Measurements from ENCODE around the gene ADAMTS12. TPM values are rescaled to one million over a fixed set of nuclear protein-coding genes. Genes with fewer than 3 reads are reported as not detected.

The ADAMTS12 gene
- total and polyA plus RNA-seq, 2 experiments from 2014 or later = 9.1 to 17.1 TPM

- DNase-seq (ENCODE audit: low spot score) = peak; percentile 48
- peak overlapping the region; percentile 92 for H3K4me2 ChIP-seq
- no peaks in the 10 kb centered on the region; the same call in 1 of the 2 replicates for H4K20me1 ChIP-seq (replicated peaks; ENCODE audit: insufficient read depth)
- Mint-ChIP-seq H3K36me3 (ENCODE audit: low read depth) (no peaks in the 10 kb centered on the region; the same call in 1 of the 3 replicates), H3K27ac (peak overlapping the region; percentile 79; the same call in 1 of the 2 replicates), H3K27me3 (ENCODE audit: insufficient read depth, low read depth, poor library complexity) (peaks cover 14% of the 10 kb centered on the region), H3K4me1 (peaks cover 36% of the 10 kb centered on the region), H3K4me3 (peak overlapping the region; percentile 83), H3K9me3 (no peaks in the 10 kb centered on the region)
- H2AFZ ChIP-seq = no peak overlapping the region
- TF ChIP-seq CREB1 (CRISPR knock-in tag; IDR thresholded peaks at IDR 0.05; ENCODE audit: low read depth) (no peak), EZH2 (IDR thresholded peaks at IDR 0.05; ENCODE audit: low read depth, unreplicated experiment) (no peak), CTCF (conservative IDR thresholded peaks at IDR 0.05; ENCODE audit: low read depth in 2 of 2) (0 out of 4 replicates have a peak, but pooled peaks of 1 of the 2 experiments have one; percentile 13)
- TF ChIP-seq, protein P1, sequence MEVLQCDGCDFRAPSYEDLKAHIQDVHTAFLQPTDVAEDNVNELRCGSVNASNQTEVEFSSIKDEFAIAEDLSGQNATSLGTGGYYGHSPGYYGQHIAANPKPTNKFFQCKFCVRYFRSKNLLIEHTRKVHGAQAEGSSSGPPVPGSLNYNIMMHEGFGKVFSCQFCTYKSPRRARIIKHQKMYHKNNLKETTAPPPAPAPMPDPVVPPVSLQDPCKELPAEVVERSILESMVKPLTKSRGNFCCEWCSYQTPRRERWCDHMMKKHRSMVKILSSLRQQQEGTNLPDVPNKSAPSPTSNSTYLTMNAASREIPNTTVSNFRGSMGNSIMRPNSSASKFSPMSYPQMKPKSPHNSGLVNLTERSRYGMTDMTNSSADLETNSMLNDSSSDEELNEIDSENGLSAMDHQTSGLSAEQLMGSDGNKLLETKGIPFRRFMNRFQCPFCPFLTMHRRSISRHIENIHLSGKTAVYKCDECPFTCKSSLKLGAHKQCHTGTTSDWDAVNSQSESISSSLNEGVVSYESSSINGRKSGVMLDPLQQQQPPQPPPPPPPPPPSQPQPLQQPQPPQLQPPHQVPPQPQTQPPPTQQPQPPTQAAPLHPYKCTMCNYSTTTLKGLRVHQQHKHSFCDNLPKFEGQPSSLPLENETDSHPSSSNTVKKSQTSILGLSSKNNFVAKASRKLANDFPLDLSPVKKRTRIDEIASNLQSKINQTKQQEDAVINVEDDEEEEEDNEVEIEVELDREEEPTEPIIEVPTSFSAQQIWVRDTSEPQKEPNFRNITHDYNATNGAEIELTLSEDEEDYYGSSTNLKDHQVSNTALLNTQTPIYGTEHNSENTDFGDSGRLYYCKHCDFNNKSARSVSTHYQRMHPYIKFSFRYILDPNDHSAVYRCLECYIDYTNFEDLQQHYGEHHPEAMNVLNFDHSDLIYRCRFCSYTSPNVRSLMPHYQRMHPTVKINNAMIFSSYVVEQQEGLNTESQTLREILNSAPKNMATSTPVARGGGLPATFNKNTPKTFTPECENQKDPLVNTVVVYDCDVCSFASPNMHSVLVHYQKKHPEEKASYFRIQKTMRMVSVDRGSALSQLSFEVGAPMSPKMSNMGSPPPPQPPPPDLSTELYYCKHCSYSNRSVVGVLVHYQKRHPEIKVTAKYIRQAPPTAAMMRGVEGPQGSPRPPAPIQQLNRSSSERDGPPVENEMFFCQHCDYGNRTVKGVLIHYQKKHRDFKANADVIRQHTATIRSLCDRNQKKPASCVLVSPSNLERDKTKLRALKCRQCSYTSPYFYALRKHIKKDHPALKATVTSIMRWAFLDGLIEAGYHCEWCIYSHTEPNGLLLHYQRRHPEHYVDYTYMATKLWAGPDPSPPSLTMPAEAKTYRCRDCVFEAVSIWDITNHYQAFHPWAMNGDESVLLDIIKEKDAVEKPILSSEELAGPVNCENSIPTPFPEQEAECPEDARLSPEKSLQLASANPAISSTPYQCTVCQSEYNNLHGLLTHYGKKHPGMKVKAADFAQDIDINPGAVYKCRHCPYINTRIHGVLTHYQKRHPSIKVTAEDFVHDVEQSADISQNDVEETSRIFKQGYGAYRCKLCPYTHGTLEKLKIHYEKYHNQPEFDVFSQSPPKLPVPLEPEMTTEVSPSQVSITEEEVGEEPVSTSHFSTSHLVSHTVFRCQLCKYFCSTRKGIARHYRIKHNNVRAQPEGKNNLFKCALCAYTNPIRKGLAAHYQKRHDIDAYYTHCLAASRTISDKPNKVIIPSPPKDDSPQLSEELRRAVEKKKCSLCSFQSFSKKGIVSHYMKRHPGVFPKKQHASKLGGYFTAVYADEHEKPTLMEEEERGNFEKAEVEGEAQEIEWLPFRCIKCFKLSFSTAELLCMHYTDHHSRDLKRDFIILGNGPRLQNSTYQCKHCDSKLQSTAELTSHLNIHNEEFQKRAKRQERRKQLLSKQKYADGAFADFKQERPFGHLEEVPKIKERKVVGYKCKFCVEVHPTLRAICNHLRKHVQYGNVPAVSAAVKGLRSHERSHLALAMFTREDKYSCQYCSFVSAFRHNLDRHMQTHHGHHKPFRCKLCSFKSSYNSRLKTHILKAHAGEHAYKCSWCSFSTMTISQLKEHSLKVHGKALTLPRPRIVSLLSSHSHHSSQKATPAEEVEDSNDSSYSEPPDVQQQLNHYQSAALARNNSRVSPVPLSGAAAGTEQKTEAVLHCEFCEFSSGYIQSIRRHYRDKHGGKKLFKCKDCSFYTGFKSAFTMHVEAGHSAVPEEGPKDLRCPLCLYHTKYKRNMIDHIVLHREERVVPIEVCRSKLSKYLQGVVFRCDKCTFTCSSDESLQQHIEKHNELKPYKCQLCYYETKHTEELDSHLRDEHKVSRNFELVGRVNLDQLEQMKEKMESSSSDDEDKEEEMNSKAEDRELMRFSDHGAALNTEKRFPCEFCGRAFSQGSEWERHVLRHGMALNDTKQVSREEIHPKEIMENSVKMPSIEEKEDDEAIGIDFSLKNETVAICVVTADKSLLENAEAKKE (CRISPR knock-in tag; IDR thresholded peaks at IDR 0.05) = peak; percentile 47; the same call in 1 of the 2 replicates
- ATAC-seq = peak; percentile 57
- peak overlapping the region; percentile 89 for H3K4me3 ChIP-seq
- peaks cover 45% of the 10 kb centered on the region for H3K4me1 ChIP-seq (ENCODE audit: insufficient read depth)
- H3K9me2 ChIP-seq (ENCODE audit: insufficient read depth) = no peaks in the 10 kb centered on the region
- H3K27ac ChIP-seq (ENCODE audit: low read depth) = no peak overlapping the region
- peaks cover 8% of the 10 kb centered on the region; the same call in 1 of the 2 replicates for H3F3A ChIP-seq (replicated peaks; ENCODE audit: low read depth)
- no peaks in the 10 kb centered on the region for H3K36me3 ChIP-seq (ENCODE audit: insufficient read depth)
- peaks cover 55% of the 10 kb centered on the region for H3K79me2 ChIP-seq (replicated peaks; ENCODE audit: insufficient read depth)
- peaks cover 7% of the 10 kb centered on the region for H3K27me3 ChIP-seq (ENCODE audit: insufficient read depth)
Observed at GRCh38 chr5:33890131-33891032, 1.4 kb downstream of the ADAMTS12 start.

Measured in GM23338 (cell line).